Fibroblast of villous mesenchyme (primary cell): ENCODE data around the gene LAMB4. TPM values are rescaled to one million over a fixed set of nuclear protein-coding genes. Genes with fewer than 3 reads are reported as not detected.
A peak's percentile ranks its signal among the peaks of the same experiment; 100 is the strongest.

Experiments used
- DNase-seq: peaks from one replicate; pipeline ENCODE4 v3.0.0-alpha.2; 2010; ENCODE audit warnings: low read depth
- H3K4me3 ChIP-seq: 2 replicates; pipeline ENCODE4 v1.5.1; 2011; ENCODE audit warnings: low read depth, mild to moderate bottlenecking, low read length
- CTCF ChIP-seq: IDR thresholded peaks from 2 replicates; pipeline ENCODE4 v1.5.1; 2012; ENCODE audit warnings: low read depth, mild to moderate bottlenecking, low read length; ENCODE audit not compliant: insufficient read depth
- total RNA-seq: library from RNA; depleted of rRNA; stranded (reverse); fragments of >200 nt; gene quantifications from 2 replicates; pipeline ENCODE4 v1.2.3, GENCODE V29; 2012

The LAMB4 gene
- total RNA-seq, 1 donor = under 0.01 TPM

DNA sequence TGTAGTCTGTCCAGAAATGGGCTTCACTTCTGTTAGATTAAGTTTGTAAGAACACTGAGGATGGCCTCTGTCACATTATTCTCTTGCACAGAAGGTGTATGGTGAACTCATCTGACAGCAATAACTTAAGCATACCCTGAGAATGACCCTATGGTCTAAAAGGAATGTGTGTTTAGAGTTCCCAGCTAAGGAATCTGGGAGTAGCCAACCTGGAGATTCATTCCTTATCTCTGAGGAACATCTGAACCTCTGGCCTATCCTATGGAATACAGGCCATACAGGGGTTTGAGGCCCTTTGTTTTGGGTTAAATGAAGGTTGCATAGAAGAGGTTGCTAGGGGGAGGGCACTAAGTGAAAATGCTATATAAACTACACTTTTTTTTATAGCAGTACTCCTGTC lies 41.4 kb downstream of the LAMB4 start:
- TF ChIP-seq CTCF = no peak
- H3K4me3 ChIP-seq = no peak overlapping the region
- peak; percentile 44 for DNase-seq

GRCh38 chr7:108087778-108088177 lies 42.4 kb downstream of the LAMB4 start:
- TF ChIP-seq CTCF = no peak
- no peak for DNase-seq

DNA sequence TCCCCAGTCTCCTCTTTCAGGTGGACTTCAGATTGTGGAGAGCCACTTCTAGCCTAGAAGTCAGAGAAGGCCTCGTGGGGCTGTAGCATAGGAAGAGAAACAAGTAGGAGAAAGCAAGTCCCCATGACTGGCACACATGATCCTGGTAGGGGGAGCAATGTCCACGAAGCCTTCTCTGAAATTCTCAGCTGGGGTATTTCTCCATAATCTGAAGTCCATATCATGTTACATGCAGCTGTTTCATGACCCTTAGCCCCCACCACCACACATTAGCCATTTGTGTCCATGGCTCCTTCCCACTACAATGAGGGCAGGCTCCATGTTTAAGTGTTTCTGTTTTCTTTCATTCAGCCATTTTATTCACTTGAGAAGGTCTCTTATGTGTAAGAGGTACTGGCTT lies 43.2 kb downstream of the LAMB4 start:
- TF ChIP-seq CTCF = no peak
- no peak overlapping the region for H3K4me3 ChIP-seq
- DNase-seq = no peak

More at GRCh38 chr7:108087778-108088177, 42.4 kb downstream of the LAMB4 start:
- no peak overlapping the region for H3K4me3 ChIP-seq

DNA sequence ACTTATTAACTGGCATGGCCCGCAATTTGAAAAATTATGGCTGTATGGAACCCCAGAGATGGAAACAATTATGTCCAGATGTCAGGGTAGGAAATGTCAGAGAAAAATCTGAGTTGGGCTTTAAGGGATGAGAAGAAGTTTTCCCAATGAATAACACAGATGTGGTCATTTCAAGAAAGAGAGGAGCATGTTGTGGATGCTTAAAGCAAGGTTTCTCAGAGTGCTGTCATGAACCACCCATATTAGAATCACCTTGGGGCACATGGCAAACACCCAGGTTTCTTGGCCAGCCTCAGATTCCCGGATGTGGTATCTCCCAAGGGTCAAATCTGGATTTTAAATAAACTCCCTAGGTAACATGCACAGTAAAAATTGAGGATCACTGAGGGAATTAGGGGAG lies 43.6 kb downstream of the LAMB4 start:
- no peak overlapping the region for H3K4me3 ChIP-seq
- no peak for DNase-seq
- no peak for TF ChIP-seq CTCF

DNA sequence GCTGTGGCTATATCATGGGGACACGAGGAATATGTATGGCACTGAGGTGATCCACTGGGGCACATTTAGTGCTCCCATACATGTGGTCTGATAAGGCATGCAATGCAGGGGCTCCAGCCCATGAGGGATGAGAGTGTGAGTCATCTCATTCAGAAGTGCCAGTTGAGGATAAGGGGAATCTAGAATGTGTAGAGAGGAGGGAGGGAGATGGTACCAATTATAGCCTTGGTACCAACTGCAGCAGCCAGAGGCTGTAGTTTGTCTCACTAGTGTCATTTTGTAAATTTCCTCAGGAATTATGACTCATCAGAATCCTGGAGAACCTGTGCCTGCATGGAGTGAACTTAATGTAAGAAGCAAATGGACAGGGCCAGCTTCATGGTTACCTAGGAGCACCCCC lies 46.2 kb downstream of the LAMB4 start:
- no peak for TF ChIP-seq CTCF
- H3K4me3 ChIP-seq = no peak overlapping the region
- DNase-seq = peak; percentile 44

DNA sequence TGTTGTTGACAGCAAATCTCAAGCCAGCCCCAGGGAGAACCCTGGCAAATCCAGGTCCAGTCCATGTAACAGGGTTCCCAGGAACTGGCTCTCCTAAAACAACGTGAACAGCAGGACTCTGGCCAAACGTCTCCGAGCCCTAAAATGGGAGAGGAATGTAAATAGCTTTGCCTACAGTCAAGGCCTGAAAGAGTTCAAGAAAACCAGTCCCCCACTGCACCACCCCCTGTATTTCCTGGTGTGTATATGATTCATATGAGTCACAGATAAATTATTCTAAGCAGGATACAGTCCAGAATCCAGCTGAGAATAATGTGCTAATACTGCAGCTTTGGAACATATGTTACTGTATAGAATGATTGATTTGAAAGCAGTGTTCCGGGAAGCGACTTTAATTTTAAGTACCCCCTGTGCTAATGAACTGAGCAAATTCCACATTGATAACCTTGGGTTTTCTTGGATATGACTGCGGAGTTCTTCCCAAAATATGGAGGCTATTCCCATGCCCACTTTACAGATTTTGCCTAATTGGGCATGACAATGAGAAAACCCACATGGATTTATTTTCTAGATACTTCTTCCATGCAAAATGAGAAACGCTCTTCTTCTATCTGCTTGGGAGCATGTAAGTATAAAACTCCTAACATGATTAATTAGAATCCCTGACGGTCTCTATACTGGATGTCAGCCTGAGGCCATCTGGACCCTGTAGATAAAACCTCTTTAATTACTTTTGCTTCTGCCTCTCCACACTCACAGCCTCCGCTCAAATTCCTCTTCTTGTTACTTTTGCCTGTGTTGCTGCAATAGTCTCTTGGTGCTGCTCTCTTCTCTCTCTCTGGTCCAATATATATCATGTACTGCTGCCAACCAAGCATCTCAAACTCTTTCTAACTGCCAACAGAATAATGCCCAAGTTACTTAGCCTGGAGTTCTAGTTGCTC lies 50.2 kb downstream of the LAMB4 start:
- no peak for TF ChIP-seq CTCF
- no peak overlapping the region for H3K4me3 ChIP-seq
- DNase-seq = peak; percentile 94
